Activated CD8-positive, alpha-beta memory T cell treated with anti-CD3 and anti-CD28 coated beads, Interleukin-2, amount 10 ng/mL, durations not matched to agents 7 days and 5 days (primary cell): ENCODE results near the gene DIP2A. TPM values are rescaled to one million over a fixed set of nuclear protein-coding genes. Genes with fewer than 3 reads are reported as not detected.

ENCODE experiments used
- ATAC-seq: fragments of 150-1000 bp; cut with Tn5 transposase; one replicate; pipeline ENCODE4 v1.10.0; 2021; ENCODE audit warnings: moderate library complexity
- CTCF ChIA-PET: fragments of 350-600 bp; sonication (Branson Sonifier 250); formaldehyde crosslinking; loops from one replicate; lab custom pipeline; 2021; ENCODE audit warnings: antibody characterized with exemption; lab: Charles Lee
- DNase-seq: peaks from one replicate; pipeline ENCODE4 v3.0.0-alpha.2; 2020
- H3K27ac Mint-ChIP-seq: one replicate; pipeline ENCODE4 v1.8.0; 2021; ENCODE audit warnings: mild to moderate bottlenecking, mixed read lengths
- H3K27me3 Mint-ChIP-seq: one replicate; pipeline ENCODE4 v1.8.0; 2021; ENCODE audit warnings: mixed read lengths
- H3K36me3 Mint-ChIP-seq: one replicate; pipeline ENCODE4 v1.8.0; 2021; ENCODE audit warnings: mild to moderate bottlenecking, mixed read lengths
- H3K4me1 Mint-ChIP-seq: one replicate; pipeline ENCODE4 v1.8.0; 2021; ENCODE audit warnings: mixed read lengths
- H3K4me3 Mint-ChIP-seq: one replicate; pipeline ENCODE4 v1.8.0; 2021; ENCODE audit warnings: mild to moderate bottlenecking, moderate library complexity, mixed read lengths
- H3K9me3 Mint-ChIP-seq: one replicate; pipeline ENCODE4 v1.8.0; 2022; ENCODE audit warnings: low read depth, mixed read lengths
- total RNA-seq, 2 experiments: library from RNA; stranded (reverse); gene quantifications; one replicate each; pipeline ENCODE4 v1.2.3, GENCODE V29; 2021

The DIP2A gene
- total RNA-seq, 2 experiments from 2014 or later = 43.4 to 70.4 TPM

- Mint-ChIP-seq H3K27me3 (no peaks in the 10 kb centered on the region), H3K27ac (peak overlapping the region; percentile 36), H3K4me3 (no peak overlapping the region), H3K36me3 (peaks cover 21% of the 10 kb centered on the region), H3K4me1 (peaks cover 39% of the 10 kb centered on the region), H3K9me3 (no peaks in the 10 kb centered on the region)
- no peak for ATAC-seq
- DNase-seq = no peak
- CTCF ChIA-PET = no interaction called here
Measured at GRCh38 chr21:46554431-46555224, 95.9 kb downstream of the DIP2A start.

- no peaks in the 10 kb centered on the region for H3K9me3 Mint-ChIP-seq
- H3K4me1 Mint-ChIP-seq = peaks cover 41% of the 10 kb centered on the region
- peaks cover 22% of the 10 kb centered on the region for H3K36me3 Mint-ChIP-seq
- ATAC-seq (no peak), DNase-seq (no peak)
- CTCF ChIA-PET = no interaction called here
- H3K4me3 Mint-ChIP-seq = no peak overlapping the region
- H3K27ac Mint-ChIP-seq = no peak overlapping the region
- H3K27me3 Mint-ChIP-seq = no peaks in the 10 kb centered on the region
Measured at GRCh38 chr21:46555225-46555617, 96.5 kb downstream of the DIP2A start.

- H3K27ac Mint-ChIP-seq = no peak overlapping the region
- H3K27me3 Mint-ChIP-seq = no peaks in the 10 kb centered on the region
- peaks cover 20% of the 10 kb centered on the region for H3K36me3 Mint-ChIP-seq
- H3K4me3 Mint-ChIP-seq = no peak overlapping the region
- H3K9me3 Mint-ChIP-seq = no peaks in the 10 kb centered on the region
- peaks cover 41% of the 10 kb centered on the region for H3K4me1 Mint-ChIP-seq
- CTCF ChIA-PET = no interaction called here
- ATAC-seq (no peak), DNase-seq (no peak)
Measured at GRCh38 chr21:46555678-46556077, 97.0 kb downstream of the DIP2A start.

- H3K4me1 Mint-ChIP-seq = peaks cover 38% of the 10 kb centered on the region
- DNase-seq (no peak), ATAC-seq (no peak)
- H3K9me3 Mint-ChIP-seq = no peaks in the 10 kb centered on the region
- H3K36me3 Mint-ChIP-seq = peaks cover 28% of the 10 kb centered on the region
- peak overlapping the region; percentile 39 for H3K27ac Mint-ChIP-seq
- CTCF ChIA-PET = no interaction called here
- no peak overlapping the region for H3K4me3 Mint-ChIP-seq
- H3K27me3 Mint-ChIP-seq = no peaks in the 10 kb centered on the region
Measured at GRCh38 chr21:46556802-46557201, 98.1 kb downstream of the DIP2A start.

- H3K4me3 Mint-ChIP-seq = no peak overlapping the region
- no peak overlapping the region for H3K27ac Mint-ChIP-seq
- no peaks in the 10 kb centered on the region for H3K27me3 Mint-ChIP-seq
- no peaks in the 10 kb centered on the region for H3K9me3 Mint-ChIP-seq
- peaks cover 33% of the 10 kb centered on the region for H3K4me1 Mint-ChIP-seq
- peaks cover 34% of the 10 kb centered on the region for H3K36me3 Mint-ChIP-seq
- CTCF ChIA-PET = no interaction called here
- DNase-seq (peak; percentile 38), ATAC-seq (no peak)
Measured at GRCh38 chr21:46557469-46557868, 98.8 kb downstream of the DIP2A start.

GRCh38 chr21:46557919-46558392 lies 99.3 kb downstream of the DIP2A start:
- H3K27me3 Mint-ChIP-seq = no peaks in the 10 kb centered on the region
- no peak overlapping the region for H3K27ac Mint-ChIP-seq
- H3K4me3 Mint-ChIP-seq = no peak overlapping the region
- peaks cover 29% of the 10 kb centered on the region for H3K4me1 Mint-ChIP-seq
- CTCF ChIA-PET = interaction anchor here (1.9 to 2.1 kb wide), 2 partner anchors 77 to 79 kb away, joined by 4 to 8 read pairs; partner anchors contain the start of gene PRMT2
- DNase-seq = peak; percentile 38
- H3K9me3 Mint-ChIP-seq = no peaks in the 10 kb centered on the region
- ATAC-seq = no peak
- peaks cover 37% of the 10 kb centered on the region for H3K36me3 Mint-ChIP-seq

- Mint-ChIP-seq H3K27me3 (no peaks in the 10 kb centered on the region), H3K9me3 (no peaks in the 10 kb centered on the region), H3K4me3 (peak overlapping the region; percentile 66), H3K4me1 (peaks cover 29% of the 10 kb centered on the region), H3K27ac (peak overlapping the region; percentile 90), H3K36me3 (peaks cover 35% of the 10 kb centered on the region)
- ATAC-seq (peak; percentile 88), DNase-seq (peak; percentile 79)
- CTCF ChIA-PET = interaction anchor here (0.6 to 2.1 kb wide), 8 partner anchors 13 to 416 kb away, joined by 3 to 8 read pairs (median 4); partner anchors contain the start of gene PRMT2
Measured at GRCh38 chr21:46559291-46559983, 100.7 kb downstream of the DIP2A start.

- H3K4me1 Mint-ChIP-seq = peaks cover 29% of the 10 kb centered on the region
- ATAC-seq (no peak), DNase-seq (peak; percentile 39)
- no peaks in the 10 kb centered on the region for H3K9me3 Mint-ChIP-seq
- H3K27ac Mint-ChIP-seq = peak overlapping the region; percentile 90
- peaks cover 39% of the 10 kb centered on the region for H3K36me3 Mint-ChIP-seq
- CTCF ChIA-PET = interaction anchor here (1.0 to 1.9 kb wide), 2 partner anchors 74 to 79 kb away, joined by 3 to 8 read pairs; partner anchors contain the start of gene PRMT2
- no peak overlapping the region for H3K4me3 Mint-ChIP-seq
- H3K27me3 Mint-ChIP-seq = no peaks in the 10 kb centered on the region
Measured at GRCh38 chr21:46560568-46561444, 102.1 kb downstream of the DIP2A start.

GRCh38 chr21:46561445-46562090 lies 102.9 kb downstream of the DIP2A start:
- Mint-ChIP-seq H3K27me3 (no peaks in the 10 kb centered on the region), H3K4me3 (no peak overlapping the region), H3K4me1 (peaks cover 29% of the 10 kb centered on the region), H3K27ac (no peak overlapping the region), H3K9me3 (no peaks in the 10 kb centered on the region), H3K36me3 (peaks cover 37% of the 10 kb centered on the region)
- CTCF ChIA-PET = interaction anchor here (1.0 kb wide), 1 partner anchor 73 kb away, joined by 3 read pairs; the partner anchor contains the start of gene PRMT2
- ATAC-seq (no peak), DNase-seq (peak; percentile 36)

- CTCF ChIA-PET = no interaction called here
- Mint-ChIP-seq H3K27me3 (no peaks in the 10 kb centered on the region), H3K9me3 (no peaks in the 10 kb centered on the region), H3K4me1 (peaks cover 29% of the 10 kb centered on the region), H3K4me3 (no peak overlapping the region), H3K27ac (peak overlapping the region; percentile 49), H3K36me3 (peaks cover 31% of the 10 kb centered on the region)
- DNase-seq = peak; percentile 39
- ATAC-seq = no peak
Measured at GRCh38 chr21:46562472-46562871, 103.8 kb downstream of the DIP2A start.

- H3K4me3 Mint-ChIP-seq = no peak overlapping the region
- peaks cover 29% of the 10 kb centered on the region for H3K4me1 Mint-ChIP-seq
- CTCF ChIA-PET = no interaction called here
- no peak for DNase-seq
- ATAC-seq = no peak
- H3K36me3 Mint-ChIP-seq = peaks cover 36% of the 10 kb centered on the region
- no peaks in the 10 kb centered on the region for H3K9me3 Mint-ChIP-seq
- no peaks in the 10 kb centered on the region for H3K27me3 Mint-ChIP-seq
- H3K27ac Mint-ChIP-seq = no peak overlapping the region
Measured at GRCh38 chr21:46562964-46563607, 104.4 kb downstream of the DIP2A start.

- no peak overlapping the region for H3K4me3 Mint-ChIP-seq
- H3K36me3 Mint-ChIP-seq = peaks cover 43% of the 10 kb centered on the region
- no peak overlapping the region for H3K27ac Mint-ChIP-seq
- no peak for ATAC-seq
- H3K27me3 Mint-ChIP-seq = no peaks in the 10 kb centered on the region
- H3K4me1 Mint-ChIP-seq = peaks cover 21% of the 10 kb centered on the region
- CTCF ChIA-PET = no interaction called here
- no peaks in the 10 kb centered on the region for H3K9me3 Mint-ChIP-seq
- DNase-seq = peak; percentile 36
Measured at GRCh38 chr21:46564391-46564790, 105.7 kb downstream of the DIP2A start.
